Hematopoietic multipotent progenitor cell treated with erythropoietin and hydrocortisone succinate and interleukin-3 and kit ligand, for 17 days (in vitro differentiated cells): ENCODE data around the gene TMCC2.
A peak's percentile ranks its signal among the peaks of the same experiment; 100 is the strongest.
"Not testable (repeated sequence)": the region's sequence is repeated elsewhere in the genome, so short reads cannot be mapped to it uniquely, and the experiment has no call there.

Experiments
- DNase-seq: peaks from one replicate; pipeline ENCODE4 v3.0.0-alpha.2; 2015; ENCODE audit warnings: low spot score

Gene TMCC2

DNA sequence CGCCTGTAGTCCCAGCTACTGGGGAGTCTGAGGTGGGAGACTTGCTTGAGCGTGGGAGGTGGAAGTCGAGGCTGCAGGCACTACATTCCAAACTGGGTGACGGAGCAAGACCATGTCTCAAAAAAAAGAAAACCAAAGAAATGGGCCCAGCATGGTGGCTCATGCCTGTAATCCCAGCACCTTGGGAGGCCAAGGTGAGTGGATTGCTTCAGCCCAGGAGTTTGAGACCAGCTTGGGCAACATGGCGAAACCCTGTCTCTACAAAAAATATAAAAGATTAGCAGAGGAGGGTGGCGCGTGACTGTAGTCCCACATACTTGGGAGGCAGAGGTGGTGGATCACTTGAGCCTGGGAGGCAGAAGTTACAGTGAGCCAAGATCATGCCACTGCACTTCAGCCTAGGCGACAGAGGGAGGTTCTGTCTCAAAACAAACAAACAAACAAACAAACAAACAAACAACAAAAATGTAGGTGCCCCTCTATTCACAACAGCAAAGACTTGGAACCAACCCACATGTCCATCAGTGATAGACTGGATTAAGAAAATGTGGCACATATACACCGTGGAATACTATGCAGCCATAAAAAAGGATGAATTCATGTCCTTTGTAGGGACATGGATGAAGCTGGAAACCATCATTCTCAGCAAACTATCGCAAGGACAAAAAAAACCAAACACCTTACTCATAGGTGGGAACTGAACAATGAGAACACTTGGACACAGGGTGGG, 53.1 kb downstream of the TMCC2 start:
- DNase-seq = not testable (repeated sequence)

DNA sequence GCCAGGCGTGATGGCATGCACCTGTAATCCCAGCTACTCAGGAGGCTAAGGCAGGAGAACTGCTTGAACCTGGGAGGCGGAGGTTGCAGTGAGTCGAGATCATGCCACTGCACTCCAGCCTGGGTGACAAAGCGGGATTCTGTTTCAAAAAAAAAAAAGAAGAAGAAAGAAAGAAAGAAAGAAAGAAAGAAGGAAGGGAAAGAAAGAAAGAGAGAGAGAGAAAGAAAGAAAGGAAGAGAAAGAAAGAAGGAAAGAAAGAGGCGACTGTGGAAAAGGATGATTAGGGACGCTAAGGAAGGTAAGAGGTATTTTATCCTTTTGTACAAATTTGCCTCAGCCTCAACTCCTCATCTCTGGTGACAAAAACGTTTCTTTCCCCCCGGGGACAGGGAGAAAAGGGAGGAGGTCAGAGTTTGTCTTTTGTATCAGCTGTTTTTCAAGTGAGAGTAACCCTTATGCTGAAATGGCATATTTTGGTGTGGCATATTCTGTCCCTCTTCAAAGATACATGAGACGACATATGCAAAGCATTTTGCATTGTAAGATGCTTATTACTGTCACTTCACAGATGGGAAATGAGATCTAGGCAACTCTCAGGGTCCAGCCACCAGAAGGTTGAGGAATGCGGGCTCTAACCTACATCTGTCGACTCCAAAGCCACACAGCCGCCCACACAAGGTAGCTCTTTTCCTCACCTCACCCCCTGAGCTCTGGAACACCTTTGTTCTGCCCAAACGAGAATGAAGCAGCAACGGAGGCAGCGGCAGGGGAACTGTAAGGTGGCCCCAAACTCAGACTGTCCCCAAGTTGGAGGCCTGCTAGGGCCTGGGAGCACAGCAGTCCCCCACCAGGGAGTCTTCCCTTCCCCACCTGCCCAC, 55.8 kb downstream of the TMCC2 start:
- DNase-seq = no peak

DNA sequence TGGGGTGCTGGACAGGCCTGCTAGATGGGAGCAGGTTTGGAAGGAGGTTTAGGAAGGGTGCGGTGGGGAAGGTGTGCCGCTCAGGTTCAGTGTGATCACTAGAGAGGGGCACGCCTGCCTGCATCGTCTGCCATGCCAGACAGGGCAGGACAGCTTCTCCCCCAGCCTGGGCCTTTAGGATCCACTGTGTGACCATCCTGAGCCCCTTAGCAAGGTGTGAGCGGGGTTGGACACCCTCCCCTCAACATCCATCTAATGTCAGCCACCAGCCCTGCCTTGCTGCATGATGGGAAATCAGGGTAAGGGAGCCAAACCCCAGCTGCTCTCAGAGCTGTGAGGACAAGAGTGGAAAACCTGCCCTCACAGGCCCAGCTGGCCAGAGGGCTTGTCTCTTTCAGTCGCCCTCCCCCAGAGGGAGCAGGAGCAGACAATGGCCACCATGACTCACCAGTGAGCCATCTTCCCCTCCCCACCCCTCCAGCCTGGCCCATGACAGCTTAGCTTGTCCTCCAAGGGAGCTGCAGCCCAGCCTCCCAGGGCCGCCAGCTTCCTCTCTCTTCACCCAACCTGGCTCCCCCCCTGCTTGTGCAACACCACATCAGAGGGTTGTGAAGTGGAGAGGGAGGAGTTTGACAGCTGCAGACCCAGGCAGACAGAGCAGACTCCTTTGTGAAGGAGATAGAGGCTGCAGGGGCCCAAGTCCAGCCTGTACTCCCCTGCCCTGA, 56.8 kb downstream of the TMCC2 start:
- peak; percentile 15 for DNase-seq

- peak; percentile 19 for DNase-seq
Observed at GRCh38 chr1:205285381-205286101, 57.8 kb downstream of the TMCC2 start.

DNA sequence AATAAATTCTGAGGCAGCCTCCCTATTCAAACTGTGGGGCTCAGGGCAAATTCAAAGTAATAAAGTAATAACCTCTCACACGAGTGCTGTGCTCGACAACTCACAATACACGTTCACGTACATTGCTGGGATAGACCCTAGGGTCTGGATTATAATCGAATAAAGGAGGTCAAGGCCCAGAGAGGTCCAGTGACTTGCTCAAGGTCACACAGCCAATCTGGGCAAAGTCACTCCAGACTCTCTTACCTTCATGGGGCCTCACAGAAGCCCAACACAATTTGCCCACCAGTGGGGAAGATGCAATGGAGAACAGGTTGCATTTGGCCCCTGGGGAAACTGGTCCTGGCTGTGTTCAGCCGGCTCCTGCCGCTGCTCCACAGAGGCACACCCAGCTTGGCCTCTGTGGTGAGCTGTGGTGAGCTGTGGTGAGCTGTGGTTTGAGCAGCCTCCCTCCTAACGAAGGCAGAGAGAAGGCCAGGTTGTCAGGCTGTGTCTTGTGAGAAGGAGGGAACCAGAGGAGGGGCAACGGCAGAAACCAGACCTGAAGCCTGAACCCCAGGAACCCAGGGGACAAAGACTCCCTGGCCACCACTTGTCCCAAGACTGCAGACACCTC, 58.7 kb downstream of the TMCC2 start:
- DNase-seq = peak; percentile 17

- no peak for DNase-seq
Observed at GRCh38 chr1:205287076-205287475, 59.3 kb downstream of the TMCC2 start.

- no peak for DNase-seq
Observed at GRCh38 chr1:205287767-205288559, 60.2 kb downstream of the TMCC2 start.

DNA sequence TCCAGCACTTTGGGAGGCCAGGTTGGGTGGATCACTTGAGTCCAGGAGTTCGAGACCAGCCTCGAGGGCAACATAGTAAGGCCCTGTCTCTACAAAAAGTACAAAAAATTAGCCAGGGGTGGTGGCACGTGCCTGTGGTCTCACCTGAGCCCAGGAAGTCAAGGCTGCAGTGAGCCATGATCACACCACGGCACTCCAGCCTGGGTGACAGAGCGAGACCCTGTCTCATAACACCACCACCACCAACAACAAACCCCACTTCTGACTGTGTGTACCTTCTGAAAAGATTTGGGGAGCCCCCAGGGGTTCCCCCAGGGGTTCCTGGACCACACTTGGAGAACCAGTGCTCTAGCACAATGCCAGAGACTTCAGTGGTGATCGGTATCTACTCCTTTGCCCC, 63.9 kb downstream of the TMCC2 start:
- DNase-seq = no peak

- no peak for DNase-seq
Observed at GRCh38 chr1:205293350-205294074, 65.8 kb downstream of the TMCC2 start.

- no peak for DNase-seq
Observed at GRCh38 chr1:205294175-205294917, 66.6 kb downstream of the TMCC2 start.

- DNase-seq = no peak
Observed at GRCh38 chr1:205294934-205295333, 67.2 kb downstream of the TMCC2 start.

DNA sequence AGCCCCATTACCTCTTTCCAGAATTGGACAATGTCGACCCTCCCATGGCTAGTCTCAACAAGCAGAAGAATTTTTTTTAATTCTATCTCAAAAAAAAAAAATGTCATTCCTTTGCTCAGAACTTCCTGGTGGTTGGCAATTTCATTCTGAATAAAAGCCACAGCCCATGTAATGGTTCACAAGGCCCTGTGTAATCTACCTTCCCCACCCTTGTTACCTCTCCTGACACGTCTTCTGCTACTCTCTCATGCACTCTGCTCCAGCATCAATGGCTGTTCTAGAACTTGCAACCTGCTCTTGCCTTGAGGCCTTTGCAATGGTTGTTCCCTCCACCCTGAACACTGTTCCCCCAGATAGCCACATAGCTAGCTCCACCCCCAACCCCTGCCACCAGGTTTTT, 68.4 kb downstream of the TMCC2 start:
- no peak for DNase-seq

DNA sequence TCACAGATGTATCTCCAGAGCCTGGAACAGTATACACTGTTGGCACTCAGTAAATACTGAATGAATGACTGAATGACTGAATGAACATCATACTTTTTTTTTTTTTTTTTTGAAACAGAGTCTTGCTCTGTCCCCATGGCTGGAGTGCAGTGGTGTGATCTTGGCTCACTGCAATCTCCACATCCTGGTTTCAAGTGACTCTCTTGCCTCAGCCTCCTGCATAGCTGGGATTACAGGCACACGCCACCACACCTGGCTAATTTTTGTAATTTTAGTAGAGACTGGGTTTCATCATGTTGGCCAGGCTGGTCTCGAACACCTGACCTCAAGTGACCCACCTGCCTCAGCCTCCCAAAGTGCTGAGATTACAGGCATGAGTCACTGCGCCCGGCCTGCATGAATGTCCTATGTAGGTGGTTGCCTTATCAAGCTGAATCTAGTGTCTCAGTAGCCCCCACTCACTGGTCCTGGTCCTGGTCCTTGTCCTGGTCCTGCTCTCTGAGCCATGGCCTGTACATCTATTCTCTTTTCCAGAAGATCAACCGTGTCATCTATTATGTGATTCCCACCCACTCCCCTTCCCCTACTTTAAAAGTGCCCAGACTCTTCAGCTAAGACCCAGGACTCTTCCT, 69.9 kb downstream of the TMCC2 start:
- not testable (repeated sequence) for DNase-seq

DNA sequence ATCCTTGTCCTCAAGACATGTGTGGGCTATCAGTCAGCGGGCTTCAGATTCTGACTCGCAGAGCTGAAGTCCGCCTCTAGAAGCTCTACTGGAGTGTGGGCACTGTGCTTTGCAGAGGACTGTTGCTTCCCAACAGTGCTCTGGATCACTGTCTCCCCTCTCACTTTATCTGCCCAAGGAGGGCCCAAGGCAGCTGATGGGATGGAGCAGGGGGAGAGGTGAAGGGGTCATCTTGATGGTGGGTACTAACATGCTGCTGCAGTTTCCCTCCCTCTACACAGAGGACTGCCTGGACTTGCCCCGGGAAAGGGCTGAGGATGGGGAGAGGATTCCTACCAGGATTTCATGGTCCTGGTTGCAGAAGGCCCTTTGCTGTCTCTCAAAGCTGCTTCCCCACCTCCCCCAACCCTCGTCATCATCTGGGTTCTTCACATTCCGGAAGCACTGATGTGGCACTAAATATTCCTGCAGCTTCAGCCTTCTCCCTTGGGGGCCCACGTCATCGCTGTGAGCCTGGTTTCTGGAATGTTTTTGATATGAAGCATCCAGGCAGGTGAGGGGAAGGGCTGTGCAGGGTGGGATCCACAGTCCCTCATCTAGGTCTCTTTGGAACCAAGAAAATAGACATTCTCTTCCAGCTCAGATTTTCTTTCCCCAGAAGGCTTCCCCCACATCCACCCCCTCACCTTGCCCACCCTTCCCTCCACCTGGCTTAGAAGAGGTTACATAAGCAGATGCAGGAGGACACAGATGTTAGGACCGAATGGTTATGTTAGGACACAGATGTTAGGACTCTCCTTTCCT, 70.6 kb downstream of the TMCC2 start:
- no peak for DNase-seq

DNA sequence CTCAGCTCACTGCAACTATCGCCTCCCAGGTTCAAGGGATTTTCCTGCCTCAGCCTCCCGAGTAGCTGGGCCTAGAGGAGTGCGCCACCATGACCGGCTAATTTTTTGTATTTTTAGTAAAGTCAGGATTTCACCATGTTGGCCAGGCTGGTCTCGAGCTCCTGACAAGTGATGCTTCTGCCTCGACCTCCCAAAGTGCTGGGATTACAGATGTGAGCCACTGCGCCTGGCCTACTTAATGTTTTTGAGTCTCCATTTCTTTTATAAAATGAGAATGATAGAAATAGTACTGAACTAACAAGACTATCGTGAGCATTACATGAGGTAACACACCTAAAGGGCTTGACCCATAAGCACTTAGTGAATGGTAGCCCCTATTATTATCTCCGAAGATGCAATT, 72.4 kb downstream of the TMCC2 start:
- no peak for DNase-seq

DNA sequence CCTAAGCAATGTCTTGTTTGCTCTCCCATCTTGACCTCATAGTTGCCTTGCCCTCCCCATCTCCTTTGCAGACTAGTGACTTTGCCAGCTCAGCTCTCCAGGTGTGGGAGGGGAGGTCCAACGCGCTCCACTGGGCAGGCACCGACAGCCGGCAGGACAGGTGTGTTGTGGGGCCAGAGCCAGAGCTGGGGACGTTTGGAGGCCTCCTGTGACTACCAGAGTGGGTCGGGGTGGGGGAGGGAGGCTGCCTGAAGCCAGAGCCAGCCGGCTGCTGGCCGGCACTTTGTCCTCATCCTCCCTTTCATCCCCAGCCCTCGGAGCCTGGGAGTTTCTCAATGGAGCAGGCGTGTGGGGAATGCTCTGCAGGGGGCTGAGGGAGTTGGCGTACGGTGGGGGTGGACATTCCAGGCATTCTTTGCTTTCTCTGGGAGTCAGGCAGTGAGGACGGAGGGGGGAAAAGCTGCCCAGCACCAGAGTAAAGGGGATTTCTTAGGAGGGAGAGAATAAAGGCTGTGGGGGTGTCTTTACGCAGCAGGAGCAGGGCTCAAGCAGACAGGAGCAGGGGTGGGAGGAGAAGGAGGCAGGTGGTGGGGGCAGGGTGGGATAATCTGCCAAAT, 73.6 kb downstream of the TMCC2 start:
- no peak for DNase-seq

DNA sequence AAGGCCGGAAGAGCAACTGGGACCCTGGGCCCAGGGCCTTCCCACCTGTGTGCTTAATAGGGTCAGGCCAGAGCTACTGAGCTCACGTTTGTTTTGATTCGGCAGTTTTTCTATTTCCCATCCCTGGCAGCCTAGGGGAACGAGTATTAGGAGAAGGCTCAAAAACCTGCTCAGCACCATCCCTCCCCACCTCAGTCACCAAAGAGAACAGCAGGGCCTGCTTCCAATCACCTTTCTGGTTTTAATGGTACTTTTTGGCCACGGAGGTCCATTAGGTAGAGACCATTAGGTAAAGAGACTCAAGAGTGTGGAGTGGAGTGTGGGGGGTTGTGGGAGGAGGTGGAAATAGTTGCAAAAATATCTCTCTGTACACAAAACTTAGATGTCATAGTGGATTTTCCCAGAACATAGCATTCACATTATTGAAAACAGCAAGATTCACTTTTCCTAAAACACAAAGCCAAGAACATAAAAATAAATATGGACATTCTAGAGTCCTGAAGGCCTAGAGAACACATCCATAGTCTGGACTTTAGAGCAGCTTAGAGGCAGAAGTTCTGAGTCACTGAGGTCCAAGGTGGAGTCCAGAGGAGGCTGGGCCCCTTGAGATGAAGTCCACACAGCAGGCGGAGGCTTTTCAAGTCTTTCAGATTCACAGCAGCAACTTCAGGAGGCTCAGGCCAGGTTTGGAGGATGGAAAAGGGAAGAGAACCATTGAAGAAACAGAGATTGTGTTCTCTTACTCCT, 74.3 kb downstream of the TMCC2 start:
- no peak for DNase-seq
